HG03571 (cell line): Measurements from ENCODE around the gene GATA2.

ENCODE experiments used
- ATAC-seq: cut with Tn5 transposase; IDR thresholded peaks from one replicate; pipeline ENCODE4 v1.9.1; 2021; ENCODE audit not compliant: unreplicated experiment

Gene GATA2

GRCh38 chr3:128502712-128503111 is 9.7 kb upstream of the GATA2 start:
- ATAC-seq = no peak

- ATAC-seq = no peak
Observed at GRCh38 chr3:128501431-128501830, 8.4 kb upstream of the GATA2 start.

- no peak for ATAC-seq
Observed at GRCh38 chr3:128500556-128500955, 7.6 kb upstream of the GATA2 start.

GRCh38 chr3:128499724-128500275 is 6.8 kb upstream of the GATA2 start:
- no peak for ATAC-seq

GRCh38 chr3:128498901-128499530 is 6.0 kb upstream of the GATA2 start:
- no peak for ATAC-seq

GRCh38 chr3:128498127-128498626 is 5.2 kb upstream of the GATA2 start:
- ATAC-seq = no peak

- no peak for ATAC-seq
Observed at GRCh38 chr3:128497305-128498126, 4.5 kb upstream of the GATA2 start.

- ATAC-seq = no peak
Observed at GRCh38 chr3:128496602-128497304, 3.8 kb upstream of the GATA2 start.

- ATAC-seq = no peak
Observed at GRCh38 chr3:128496019-128496601, 3.1 kb upstream of the GATA2 start.

GRCh38 chr3:128495435-128495970 is 2.5 kb upstream of the GATA2 start:
- ATAC-seq = no peak

GRCh38 chr3:128494367-128494650 is 1.3 kb upstream of the GATA2 start:
- ATAC-seq = no peak

GRCh38 chr3:128493570-128494366 is 767 bp upstream of the GATA2 start:
- no peak for ATAC-seq

- no peak for ATAC-seq
Observed at GRCh38 chr3:128491941-128492670, 895 bp downstream of the GATA2 start.

- ATAC-seq = no peak
Observed at GRCh38 chr3:128491691-128491940, 1.4 kb downstream of the GATA2 start.

- ATAC-seq = no peak
Observed at GRCh38 chr3:128490915-128491690, 1.9 kb downstream of the GATA2 start.

- ATAC-seq = no peak
Observed at GRCh38 chr3:128490650-128490914, 2.4 kb downstream of the GATA2 start.

GRCh38 chr3:128489927-128490649 is 2.9 kb downstream of the GATA2 start:
- no peak for ATAC-seq

- no peak for ATAC-seq
Observed at GRCh38 chr3:128489674-128489926, 3.4 kb downstream of the GATA2 start.
